ENCODE measurements around the gene UNG.

DNA sequence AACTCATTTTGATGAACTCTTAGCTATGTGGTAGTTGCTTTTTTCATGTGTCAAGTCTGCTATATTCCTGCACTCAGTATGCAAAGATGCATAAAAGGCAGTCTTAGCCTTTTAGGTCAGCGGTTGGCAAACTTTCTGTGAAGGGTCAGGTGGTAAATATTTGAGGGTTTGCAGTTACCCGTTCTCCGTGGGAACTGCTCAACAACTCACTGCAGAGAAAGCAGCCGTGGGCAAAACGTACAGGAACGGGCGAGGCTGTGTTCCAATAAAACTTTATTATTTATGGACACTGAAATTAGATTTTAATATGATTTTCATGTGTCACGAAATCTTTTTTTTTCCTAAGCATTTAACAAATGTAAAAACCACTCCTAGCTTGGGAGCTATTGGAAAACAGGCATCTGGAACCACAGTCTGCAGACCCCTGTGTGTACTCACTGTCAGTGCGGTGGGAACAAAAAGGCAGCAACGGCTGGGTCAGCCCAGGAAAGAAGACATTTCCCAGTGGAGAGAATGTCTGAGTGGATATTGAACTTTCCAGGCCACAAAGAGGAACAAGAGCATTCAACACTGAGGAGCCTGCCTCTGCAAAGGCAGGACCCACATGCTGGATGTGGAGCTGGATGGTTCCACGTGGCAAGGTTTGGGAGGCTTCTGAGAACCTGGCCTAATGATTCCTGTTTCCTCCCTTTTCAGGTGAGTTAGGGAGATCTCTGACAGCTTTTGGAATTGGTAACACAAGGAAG is 15.5 kb downstream of the UNG start:
- TF ChIP-seq, protein P1, sequence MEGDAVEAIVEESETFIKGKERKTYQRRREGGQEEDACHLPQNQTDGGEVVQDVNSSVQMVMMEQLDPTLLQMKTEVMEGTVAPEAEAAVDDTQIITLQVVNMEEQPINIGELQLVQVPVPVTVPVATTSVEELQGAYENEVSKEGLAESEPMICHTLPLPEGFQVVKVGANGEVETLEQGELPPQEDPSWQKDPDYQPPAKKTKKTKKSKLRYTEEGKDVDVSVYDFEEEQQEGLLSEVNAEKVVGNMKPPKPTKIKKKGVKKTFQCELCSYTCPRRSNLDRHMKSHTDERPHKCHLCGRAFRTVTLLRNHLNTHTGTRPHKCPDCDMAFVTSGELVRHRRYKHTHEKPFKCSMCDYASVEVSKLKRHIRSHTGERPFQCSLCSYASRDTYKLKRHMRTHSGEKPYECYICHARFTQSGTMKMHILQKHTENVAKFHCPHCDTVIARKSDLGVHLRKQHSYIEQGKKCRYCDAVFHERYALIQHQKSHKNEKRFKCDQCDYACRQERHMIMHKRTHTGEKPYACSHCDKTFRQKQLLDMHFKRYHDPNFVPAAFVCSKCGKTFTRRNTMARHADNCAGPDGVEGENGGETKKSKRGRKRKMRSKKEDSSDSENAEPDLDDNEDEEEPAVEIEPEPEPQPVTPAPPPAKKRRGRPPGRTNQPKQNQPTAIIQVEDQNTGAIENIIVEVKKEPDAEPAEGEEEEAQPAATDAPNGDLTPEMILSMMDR (IDR thresholded peaks at IDR 0.05), result no peak
- no peak for TF ChIP-seq POLR2A (IDR thresholded peaks at IDR 0.05)
